Nephron progenitor cell (in vitro differentiated cells): Measurements from ENCODE around the gene CAMTA1.
A peak's percentile ranks its signal among the peaks of the same experiment; 100 is the strongest.

Source experiments
- DNase-seq: peaks from one replicate; pipeline ENCODE4 v3.0.0; 2021
- H3K27ac Mint-ChIP-seq: 2 replicates; pipeline ENCODE4 v1.8.0; 2021; ENCODE audit warnings: mild to moderate bottlenecking, moderate library complexity, mixed read lengths
- H3K27me3 Mint-ChIP-seq: 2 replicates; pipeline ENCODE4 v1.8.0; 2021; ENCODE audit warnings: mild to moderate bottlenecking, low read depth, mixed read lengths; ENCODE audit not compliant: poor library complexity
- H3K36me3 Mint-ChIP-seq: 2 replicates; pipeline ENCODE4 v1.8.0; 2021; ENCODE audit warnings: low read depth, mixed read lengths
- H3K4me1 Mint-ChIP-seq: 2 replicates; pipeline ENCODE4 v1.8.0; 2021; ENCODE audit warnings: mixed read lengths
- H3K4me3 Mint-ChIP-seq: 2 replicates; pipeline ENCODE4 v1.8.0; 2021; ENCODE audit warnings: mild to moderate bottlenecking, moderate library complexity, mixed read lengths
- H3K9me3 Mint-ChIP-seq: 2 replicates; pipeline ENCODE4 v1.8.0; 2021; ENCODE audit warnings: mild to moderate bottlenecking, moderate library complexity, mixed read lengths
- CTCF ChIP-seq: fragments of 200-600 bp; sonication (generic); IDR thresholded peaks from 2 replicates; pipeline ENCODE4 v1.5.0; 2021; ENCODE audit warnings: antibody characterized with exemption

The CAMTA1 gene

GRCh38 chr1:6906783-6907182, 121.5 kb downstream of the CAMTA1 start:
- peak; percentile 29 for DNase-seq
- Mint-ChIP-seq H3K27ac (peak overlapping the region; percentile 88), H3K4me1 (peaks cover 54% of the 10 kb centered on the region), H3K27me3 (peaks cover under 1% of the 10 kb centered on the region), H3K36me3 (peaks cover 5% of the 10 kb centered on the region), H3K9me3 (no peaks in the 10 kb centered on the region), H3K4me3 (peak overlapping the region; percentile 9)
- no peak for TF ChIP-seq CTCF

GRCh38 chr1:6907201-6907600, 121.9 kb downstream of the CAMTA1 start:
- Mint-ChIP-seq H3K4me1 (peaks cover 58% of the 10 kb centered on the region), H3K27ac (peak overlapping the region; percentile 88), H3K4me3 (peak overlapping the region; percentile 9), H3K27me3 (peaks cover 3% of the 10 kb centered on the region), H3K36me3 (peaks cover 5% of the 10 kb centered on the region), H3K9me3 (no peaks in the 10 kb centered on the region)
- TF ChIP-seq CTCF: no peak
- no peak for DNase-seq

- DNase-seq: no peak
- Mint-ChIP-seq H3K4me1 (peaks cover 65% of the 10 kb centered on the region), H3K27ac (no peak overlapping the region), H3K36me3 (peaks cover 5% of the 10 kb centered on the region), H3K4me3 (peak overlapping the region; percentile 49), H3K9me3 (no peaks in the 10 kb centered on the region), H3K27me3 (peaks cover 3% of the 10 kb centered on the region)
- no peak for TF ChIP-seq CTCF
Observed at GRCh38 chr1:6907676-6908434, 122.6 kb downstream of the CAMTA1 start.

- no peak overlapping the region for H3K27ac Mint-ChIP-seq
- H3K36me3 Mint-ChIP-seq: peaks cover 6% of the 10 kb centered on the region
- no peak for DNase-seq
- peaks cover 70% of the 10 kb centered on the region for H3K4me1 Mint-ChIP-seq
- TF ChIP-seq CTCF: no peak
- peaks cover 11% of the 10 kb centered on the region for H3K9me3 Mint-ChIP-seq
- peaks cover 8% of the 10 kb centered on the region for H3K27me3 Mint-ChIP-seq
- H3K4me3 Mint-ChIP-seq: no peak overlapping the region
Observed at GRCh38 chr1:6909401-6909800, 124.1 kb downstream of the CAMTA1 start.

GRCh38 chr1:6909857-6910256, 124.6 kb downstream of the CAMTA1 start:
- no peak for DNase-seq
- Mint-ChIP-seq H3K36me3 (peaks cover 6% of the 10 kb centered on the region), H3K27ac (no peak overlapping the region), H3K27me3 (peaks cover 8% of the 10 kb centered on the region), H3K4me1 (peaks cover 74% of the 10 kb centered on the region), H3K4me3 (no peak overlapping the region), H3K9me3 (peaks cover 12% of the 10 kb centered on the region)
- no peak for TF ChIP-seq CTCF
